ENCODE data around the gene STK16.

Gene STK16

DNA sequence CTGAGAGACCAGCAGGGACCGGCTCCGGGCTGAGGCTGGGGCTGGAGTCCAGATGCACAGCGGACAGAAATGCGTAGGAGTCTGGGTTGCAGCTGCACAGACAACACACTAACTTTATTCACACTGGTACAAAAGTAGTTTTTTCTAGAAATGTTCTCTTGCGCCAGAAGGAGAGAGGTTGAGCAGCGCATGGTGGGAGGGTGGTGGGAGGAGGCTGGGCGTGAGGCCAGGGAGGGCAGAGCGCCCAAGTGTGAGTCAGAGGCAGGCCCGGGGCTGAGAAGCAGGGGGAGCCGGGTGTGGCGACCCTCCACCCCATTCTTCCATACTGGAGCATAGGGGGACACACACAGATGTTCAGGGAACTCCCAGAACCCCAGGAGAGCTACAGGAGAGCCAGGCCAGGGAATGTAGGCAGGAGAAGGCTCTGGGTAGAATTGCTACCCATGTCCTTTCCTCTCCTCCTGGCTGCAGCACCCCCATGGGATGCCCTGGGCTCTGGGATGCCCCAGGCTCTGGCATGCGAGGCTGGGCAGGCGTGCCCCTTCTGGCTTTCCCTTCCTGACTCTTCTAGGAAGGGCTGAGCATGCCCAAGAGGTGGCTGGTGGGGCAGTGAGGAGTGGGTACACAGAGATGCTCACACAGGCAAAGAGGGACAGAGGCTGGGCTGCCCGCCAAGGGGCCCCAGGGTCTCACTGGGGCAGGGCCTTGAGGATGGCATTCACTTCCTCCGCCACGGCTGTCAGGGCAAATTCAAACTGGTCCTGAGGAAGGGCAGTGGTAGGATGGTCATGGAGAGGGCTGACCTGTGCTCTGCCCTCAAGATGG lies 44.5 kb downstream of the STK16 start:
- no peak for DNase-seq

- DNase-seq: no peak
These were observed 45.3 kb downstream of the STK16 start for GRCh38 chr2:219290381-219291171.

- DNase-seq: no peak
These were observed 46.1 kb downstream of the STK16 start for GRCh38 chr2:219291394-219291793.

DNA sequence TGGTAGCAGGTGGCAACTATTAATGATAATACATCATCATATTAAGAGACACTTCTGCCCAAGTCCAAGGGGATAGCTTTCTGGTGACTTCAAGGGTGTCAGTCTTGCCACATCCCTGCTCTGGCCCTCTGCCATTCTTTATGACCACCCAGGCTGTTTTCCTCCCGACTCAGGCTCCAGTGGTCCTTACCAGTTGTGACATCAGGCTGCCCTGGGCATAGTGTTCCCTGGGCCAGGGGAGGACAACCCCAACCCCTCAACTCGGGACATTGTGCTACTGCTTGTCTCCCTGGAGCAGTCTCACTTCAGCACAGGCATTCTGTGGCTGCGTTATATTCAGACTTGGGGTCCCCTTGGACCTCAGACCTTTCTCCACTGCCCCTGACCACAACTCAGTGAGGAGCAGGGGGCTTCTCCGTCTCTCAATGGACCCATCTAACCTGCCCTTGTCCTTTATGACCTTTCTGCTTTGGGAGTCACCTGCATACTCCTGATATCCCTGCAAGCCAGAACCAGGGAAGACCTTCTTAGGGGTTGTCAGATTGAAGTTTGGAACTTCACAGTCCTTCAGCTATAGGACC lies 46.7 kb downstream of the STK16 start:
- DNase-seq: no peak

- no peak for DNase-seq
These were observed 47.3 kb downstream of the STK16 start for GRCh38 chr2:219292616-219293015.

DNA sequence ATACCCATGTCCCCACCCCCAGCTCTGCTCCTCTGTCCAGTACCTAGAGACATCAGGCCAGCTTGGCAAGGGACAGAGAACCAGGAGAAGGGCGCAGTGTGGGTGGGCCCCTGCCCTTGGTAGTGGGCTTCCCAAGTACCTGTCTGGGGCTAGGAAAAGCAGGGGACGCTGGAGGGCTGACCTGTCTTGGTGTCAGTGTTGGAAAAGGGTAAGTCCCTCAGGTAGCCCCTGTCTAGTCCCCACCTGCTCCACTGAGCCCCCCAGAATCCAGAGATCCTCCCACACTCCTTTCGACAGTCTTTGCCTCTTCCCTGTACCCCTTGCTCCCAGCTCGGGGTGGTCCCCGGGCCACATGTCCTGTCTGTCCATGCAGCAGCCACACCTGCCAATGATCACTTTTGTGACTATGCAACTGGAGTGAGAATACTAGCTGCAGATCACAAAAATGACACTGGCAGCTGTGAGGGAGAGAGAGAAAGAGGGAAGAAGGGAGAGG lies 48.5 kb downstream of the STK16 start:
- DNase-seq: no peak

GRCh38 chr2:219294356-219295351 lies 49.4 kb downstream of the STK16 start:
- no peak for DNase-seq

GRCh38 chr2:219296142-219296541 lies 50.9 kb downstream of the STK16 start:
- no peak for DNase-seq

- no peak for DNase-seq
These were observed 51.5 kb downstream of the STK16 start for GRCh38 chr2:219296631-219297391.

DNA sequence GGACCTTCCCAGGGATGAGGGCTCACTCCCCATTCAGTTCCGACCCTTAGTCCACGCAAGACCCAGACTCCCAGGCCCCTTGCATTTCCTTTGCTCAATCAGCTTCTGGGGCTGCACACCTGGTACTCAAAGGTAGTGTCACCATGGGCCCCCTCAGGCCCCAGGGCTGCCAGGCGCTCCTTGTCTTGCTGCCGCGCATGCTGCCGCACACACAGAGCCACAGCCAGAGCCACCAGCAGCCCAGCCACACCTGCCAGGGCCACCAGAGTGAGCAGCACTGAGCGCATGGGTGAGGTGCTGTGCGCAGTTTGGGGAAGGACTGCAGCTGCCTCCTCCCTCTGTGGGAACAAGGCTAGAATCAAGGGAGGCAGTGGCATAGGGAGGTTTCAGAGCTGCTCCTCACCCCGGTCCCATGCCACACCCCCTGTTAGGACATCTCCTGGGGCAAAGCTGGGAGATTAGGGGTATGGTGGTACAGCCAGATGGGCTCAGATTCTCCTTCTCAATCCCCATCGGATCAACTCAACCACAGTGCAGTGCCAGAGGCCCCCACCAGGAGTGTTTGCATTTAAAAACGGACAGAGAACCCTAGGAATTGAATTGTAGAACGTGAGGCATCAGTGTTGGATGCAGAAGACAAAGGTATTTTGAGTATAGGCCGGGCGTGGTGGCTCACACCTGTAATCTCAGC lies 52.6 kb downstream of the STK16 start:
- no peak for DNase-seq

- DNase-seq: peak; percentile 30
These were observed 53.6 kb downstream of the STK16 start for GRCh38 chr2:219298759-219299371.

GRCh38 chr2:219299372-219299760 lies 54.1 kb downstream of the STK16 start:
- DNase-seq: no peak
